Measurements from ENCODE around the gene FNTB. TPM values are rescaled to one million over a fixed set of nuclear protein-coding genes. Genes with fewer than 3 reads are reported as not detected.

Gene FNTB
- total RNA-seq, 4 donors from 2014 or later, result 40.6 to 44.6 (median 43.2) TPM

- DNase-seq (ENCODE audit: low spot score in 2 of 2), result peak; percentile 26 to 50
- TF ChIP-seq CTCF (IDR thresholded peaks at IDR 0.05), result no peak
- TF ChIP-seq POLR2A (IDR thresholded peaks at IDR 0.05), result no peak
- TF ChIP-seq POLR2AphosphoS5 (IDR thresholded peaks at IDR 0.05), result no peak
- TF ChIP-seq EP300 (IDR thresholded peaks at IDR 0.05), result no peak
- H3K9me3 ChIP-seq, result no peaks in the 10 kb centered on the region
Measured at GRCh38 chr14:64954491-64955240, 32.0 kb upstream of the FNTB start.

GRCh38 chr14:64955297-64955696 lies 31.4 kb upstream of the FNTB start:
- peak; percentile 44 to 69 for DNase-seq (ENCODE audit: low spot score in 2 of 2)
- peaks cover 7% of the 10 kb centered on the region for H3K36me3 ChIP-seq
- WGBS, result 86% methylated on average over 6 of the region's 6 CpGs
- peaks cover 39% of the 10 kb centered on the region for H3K4me1 ChIP-seq
- H3K27ac ChIP-seq, result no peak overlapping the region
- H3K4me3 ChIP-seq, result no peak overlapping the region
- TF ChIP-seq CTCF (IDR thresholded peaks at IDR 0.05), result no peak
- no peak for TF ChIP-seq EP300 (IDR thresholded peaks at IDR 0.05)
- TF ChIP-seq POLR2A (IDR thresholded peaks at IDR 0.05), result no peak
- no peak for TF ChIP-seq POLR2AphosphoS5 (IDR thresholded peaks at IDR 0.05)
- H3K27me3 ChIP-seq, result no peaks in the 10 kb centered on the region
- H3K9me3 ChIP-seq, result no peaks in the 10 kb centered on the region

More at GRCh38 chr14:64954491-64955240, 32.0 kb upstream of the FNTB start:
- H3K4me3 ChIP-seq, result no peak overlapping the region
- H3K36me3 ChIP-seq, result peaks cover 7% of the 10 kb centered on the region
- H3K4me1 ChIP-seq, result peaks cover 33% of the 10 kb centered on the region
- 92% methylated on average over 9 of the region's 9 CpGs for WGBS
- no peak overlapping the region for H3K27ac ChIP-seq
- no peaks in the 10 kb centered on the region for H3K27me3 ChIP-seq

- WGBS, result 74% methylated on average over 8 of the region's 8 CpGs
- Histone ChIP-seq H3K4me1 (peaks cover 51% of the 10 kb centered on the region), H3K36me3 (no peaks in the 10 kb centered on the region), H3K27ac (no peak overlapping the region), H3K27me3 (no peaks in the 10 kb centered on the region), H3K9me3 (no peaks in the 10 kb centered on the region), H3K4me3 (no peak overlapping the region)
- TF ChIP-seq CTCF (IDR thresholded peaks at IDR 0.05) (no peak), POLR2AphosphoS5 (IDR thresholded peaks at IDR 0.05) (no peak), POLR2A (IDR thresholded peaks at IDR 0.05) (no peak), EP300 (IDR thresholded peaks at IDR 0.05) (no peak)
- peak; percentile 34 to 38 for DNase-seq (ENCODE audit: low spot score in 2 of 2)
Measured at GRCh38 chr14:64956697-64957406, 29.8 kb upstream of the FNTB start.

- Histone ChIP-seq H3K27ac (peak overlapping the region; percentile 10), H3K36me3 (no peaks in the 10 kb centered on the region), H3K4me1 (peaks cover 51% of the 10 kb centered on the region), H3K9me3 (no peaks in the 10 kb centered on the region), H3K27me3 (no peaks in the 10 kb centered on the region), H3K4me3 (no peak overlapping the region)
- 100% methylated on average over 2 of the region's 2 CpGs for WGBS
- no peak for DNase-seq (ENCODE audit: low spot score in 2 of 2)
- TF ChIP-seq POLR2AphosphoS5 (IDR thresholded peaks at IDR 0.05) (no peak), CTCF (IDR thresholded peaks at IDR 0.05) (no peak), POLR2A (IDR thresholded peaks at IDR 0.05) (no peak)
Measured at GRCh38 chr14:64958201-64958600, 28.5 kb upstream of the FNTB start.

GRCh38 chr14:64958743-64959142 lies 28.0 kb upstream of the FNTB start:
- H3K4me1 ChIP-seq, result peaks cover 51% of the 10 kb centered on the region
- 71% methylated on average over 4 of the region's 5 CpGs for WGBS
- DNase-seq (ENCODE audit: low spot score in 2 of 2), result no peak
- no peaks in the 10 kb centered on the region for H3K9me3 ChIP-seq
- no peaks in the 10 kb centered on the region for H3K36me3 ChIP-seq
- TF ChIP-seq CTCF (IDR thresholded peaks at IDR 0.05) (no peak), POLR2AphosphoS5 (IDR thresholded peaks at IDR 0.05) (no peak), POLR2A (IDR thresholded peaks at IDR 0.05) (no peak), EP300 (IDR thresholded peaks at IDR 0.05) (no peak)
- H3K4me3 ChIP-seq, result no peak overlapping the region
- H3K27ac ChIP-seq, result peak overlapping the region; percentile 10
- H3K27me3 ChIP-seq, result no peaks in the 10 kb centered on the region

All from suprapubic skin (tissue), 4 donors.